GM12878 (cell line): Measurements from ENCODE around the gene RMC1. TPM values are rescaled to one million over a fixed set of nuclear protein-coding genes. Genes with fewer than 3 reads are reported as not detected.

Experiments used
- ATAC-seq: fragments of 200-7000 bp; cut with Tn5 transposase; 3 replicates; pipeline ENCODE4 v1.9.1; 2020; ENCODE audit warnings: mild to moderate bottlenecking, moderate library complexity
- BruUV-seq: library from RNA; stranded (reverse); fragments of 400-500 nt; replicated peaks from 2 replicates; lab custom pipeline; 2021; lab: Mats Ljungman, UMichigan
- CTCF ChIA-PET: fragments of 300-600 bp; sonication (Branson Sonifier 250); formaldehyde crosslinking; extraction: SDS; loops from one replicate; lab custom pipeline; 2021; ENCODE audit warnings: inconsistent platforms; lab: Yijun Ruan, JAX
- POLR2A ChIA-PET: fragments of 350-600 bp; formaldehyde crosslinking; extraction: SDS; loops from one replicate; lab custom pipeline; 2021; ENCODE audit warnings: inconsistent platforms; lab: Charles Lee
- RAD21 ChIA-PET: fragments of 300-600 bp; sonication (Branson Sonifier 250); formaldehyde crosslinking; loops from one replicate; lab custom pipeline; 2023; ENCODE audit warnings: antibody characterized with exemption; ENCODE audit not compliant: unreplicated experiment; lab: Charles Lee
- SMC1A ChIA-PET: fragments of 300-600 bp; sonication (Branson Sonifier 250); formaldehyde crosslinking; loops from one replicate; lab custom pipeline; 2023; ENCODE audit not compliant: unreplicated experiment, uncharacterized antibody; lab: Charles Lee
- DNase-seq: peaks from one replicate; pipeline ENCODE4 v3.0.0-alpha.2; 2011; ENCODE audit warnings: low read depth, low spot score
- FAIRE-seq: peaks from 3 replicates; lab custom pipeline; 2011; peaks lifted over from hg19 to GRCh38; lab: Jason Lieb, UNC
- H2AFZ ChIP-seq: 2 replicates; pipeline ENCODE4 v1.6.0; 2011; ENCODE audit warnings: low read depth, low read length, control low read depth; ENCODE audit not compliant: control insufficient read depth
- H3K27ac ChIP-seq: 2 replicates; pipeline ENCODE4 v1.5.1; 2011; ENCODE audit warnings: control low read depth; ENCODE audit not compliant: control insufficient read depth, insufficient read depth
- H3K27me3 ChIP-seq, 2 experiments: replicated peaks in 1 of 2; 2 replicates each; pipeline versions ENCODE4 v1.6.0 to v1.6.1; 2011; ENCODE audit warnings: low read length in 1 of 2; ENCODE audit not compliant: control insufficient read depth in 2 of 2, insufficient read depth in 2 of 2
- H3K36me3 ChIP-seq, 2 experiments: 2 replicates each; pipeline ENCODE4 v1.5.1; 2011; ENCODE audit warnings: low read length in 1 of 2; ENCODE audit not compliant: control insufficient read depth in 2 of 2, insufficient read depth in 2 of 2
- H3K4me1 ChIP-seq: 2 replicates; pipeline ENCODE4 v1.6.1; 2011; ENCODE audit warnings: mild to moderate bottlenecking, low read length, moderate library complexity, mixed read lengths; ENCODE audit not compliant: control insufficient read depth, insufficient read depth
- H3K4me2 ChIP-seq: 2 replicates; pipeline ENCODE4 v1.6.0; 2011; ENCODE audit warnings: control low read depth; ENCODE audit not compliant: control insufficient read depth, insufficient read depth
- H3K4me3 ChIP-seq: fragments of 200-600 bp; sonication (generic); 2 replicates; pipeline ENCODE4 v1.5.1; 2016
- H3K79me2 ChIP-seq: 2 replicates; pipeline ENCODE4 v1.6.0; 2011; ENCODE audit warnings: low read length; ENCODE audit not compliant: control insufficient read depth, insufficient read depth
- H3K9ac ChIP-seq: 2 replicates; pipeline ENCODE4 v1.8.0; 2011; ENCODE audit warnings: low read length, control low read depth, mixed read lengths; ENCODE audit not compliant: control insufficient read depth, insufficient read depth
- H3K9me3 ChIP-seq: replicated peaks from 3 replicates; pipeline ENCODE4 v1.5.1; 2011; ENCODE audit warnings: mild to moderate bottlenecking, low read length; ENCODE audit not compliant: control insufficient read depth, insufficient read depth
- H4K20me1 ChIP-seq: 2 replicates; pipeline ENCODE4 v1.6.0; 2011; ENCODE audit not compliant: control insufficient read depth, insufficient read depth
- E2F4 ChIP-seq: IDR thresholded peaks from 2 replicates; pipeline ENCODE4 v1.6.1; 2012; ENCODE audit warnings: low read depth, low read length, improper control_type of control experiment
- EGR1 ChIP-seq, 2 experiments: IDR thresholded peaks; 1 replicate in 1 of 2; 2 replicates in 1 of 2; pipeline ENCODE4 v1.6.1; 2011 to 2012; ENCODE audit warnings: low read depth in 2 of 2, low read length in 2 of 2, borderline replicate concordance in 1 of 2, mild to moderate bottlenecking in 1 of 2, moderate library complexity in 1 of 2
- PAX8 ChIP-seq: fragments of 450-650 bp; IDR thresholded peaks from 2 replicates; pipeline ENCODE4 v1.6.1; 2017; ENCODE audit warnings: mild to moderate bottlenecking, moderate library complexity
- POU2F2 ChIP-seq: IDR thresholded peaks from 3 replicates; pipeline ENCODE4 v1.6.1; 2011; ENCODE audit warnings: low read depth, mild to moderate bottlenecking, low read length, borderline replicate concordance
- ZNF687 ChIP-seq: fragments of 450-650 bp; IDR thresholded peaks from 2 replicates; pipeline ENCODE4 v1.6.1; 2017; ENCODE audit warnings: mild to moderate bottlenecking, moderate library complexity
- ZSCAN29 ChIP-seq: fragments of 450-650 bp; IDR thresholded peaks from 2 replicates; pipeline ENCODE4 v1.6.1; 2017; ENCODE audit warnings: mild to moderate bottlenecking, moderate library complexity
- WGBS: methylation state at CpG from one replicate; pipeline ENCODE4 v1.1.6; 2016; ENCODE audit warnings: low lambda C conversion rate; ENCODE audit not compliant: insufficient replicate concordance, insufficient coverage; ENCODE audit errors: missing lambda C conversion rate; 5-methylcytosine and 5-hydroxymethylcytosine counted together
- in situ Hi-C: fragments of 300-500 bp; cut with MboI; formaldehyde crosslinking; loops from 9 replicates; pipeline ENCODE4 v1.14.3; 2018; ENCODE audit warnings: mixed read lengths
- intact Hi-C: fragments of 100-400 bp; cut with micrococcal nuclease; formaldehyde crosslinking; loops from one replicate; pipeline ENCODE4 v1.14.2; 2022; ENCODE audit not compliant: unreplicated experiment
- polyA plus RNA-seq, 11 experiments: library from polyadenylated mRNA; depleted of rRNA in 4 of 11; unstranded in 6 of 11; stranded (reverse) in 5 of 11; fragments of >200 nt; fragmentation: Nextera tagmentation in 4 of 11; fragmentation: Illumina TruSeq in 1 of 11; extraction: Ambion mirVana in 4 of 11; extraction: Trizol in 1 of 11; gene quantifications; 1 replicate in 1 of 11; 2 replicates in 10 of 11; pipeline versions ENCODE4 v1.2.1 to v1.2.3, GENCODE V29; 2011 to 2016; ENCODE audit warnings: inconsistent platforms in 2 of 11, missing spikeins in 2 of 11, low read depth in 1 of 11
- total RNA-seq, 4 experiments: library from RNA; depleted of rRNA in 3 of 4; stranded (reverse); fragments of >200 nt in 3 of 4; fragmentation: Illumina TruSeq in 1 of 4; extraction: Trizol in 1 of 4; gene quantifications; 2 replicates each; pipeline versions ENCODE4 v1.2.1 to v1.2.3, GENCODE V29; 2013 to 2021
- TF ChIP-seq, protein P1 (sequence below): fragments of 450-650 bp; IDR thresholded peaks from 2 replicates; pipeline ENCODE4 v1.6.1; 2017; ENCODE audit warnings: antibody characterized with exemption, mild to moderate bottlenecking, moderate library complexity
- TF ChIP-seq, protein P2 (sequence below): fragments of 450-650 bp; IDR thresholded peaks from 2 replicates; pipeline ENCODE4 v1.6.1; 2017; ENCODE audit warnings: low read depth, mild to moderate bottlenecking, moderate library complexity

RMC1 gene
- total and polyA plus RNA-seq, 10 of the 15 experiments (the other 5 are each of a cell fraction or from before 2014, with no cell fraction given): 8.4 to 57.6 (median 42.5) TPM

DNA sequence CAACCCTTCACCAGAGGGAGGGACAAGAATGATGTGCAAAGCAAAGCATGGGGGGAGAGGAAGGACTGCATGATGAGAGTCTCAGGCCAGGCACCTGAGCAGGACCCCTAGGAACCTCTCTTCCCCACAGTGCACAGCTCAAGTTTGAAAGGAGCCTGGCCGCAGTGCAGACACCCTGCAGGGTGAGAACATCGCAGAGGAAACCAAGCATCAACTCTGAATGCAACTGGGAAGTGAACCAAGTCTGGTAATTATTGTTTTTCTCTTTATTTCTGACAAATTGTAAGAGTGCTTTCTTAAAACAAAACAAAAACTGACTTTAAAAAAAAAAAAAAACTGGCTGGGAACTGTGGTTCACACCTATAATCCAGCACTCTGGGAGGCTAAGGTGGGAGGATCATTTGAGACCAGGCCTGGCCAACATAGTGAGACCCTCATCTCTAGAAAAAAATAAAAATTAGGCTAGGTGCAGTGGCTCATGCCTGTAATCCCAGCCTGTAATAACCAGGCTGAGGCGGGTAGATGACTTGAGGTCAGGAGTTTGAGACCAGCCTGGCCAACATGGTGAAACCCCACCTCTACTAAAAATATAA is 67.7 kb downstream of the RMC1 start:
- ChIA-PET RAD21 (interaction anchor here (0.7 kb wide), 1 partner anchor 10 kb away, joined by 3 read pairs; no protein-coding TSS in a partner anchor), SMC1A (interaction anchor here (1.0 kb wide), 1 partner anchor 14 kb away, joined by 4 read pairs; no protein-coding TSS in a partner anchor), POLR2A (interaction anchor here (1.1 to 1.2 kb wide), 2 partner anchors 10 to 30 kb away, joined by 3 to 4 read pairs; no protein-coding TSS in a partner anchor), CTCF (interaction anchor here (1.5 to 2.3 kb wide), 2 partner anchors 10 to 54 kb away, joined by 4 to 11 read pairs; no protein-coding TSS in a partner anchor)
- ATAC-seq: no peak
- TF ChIP-seq ZNF687: no peak
- TF ChIP-seq EGR1 (IDR thresholded peaks at IDR 0.05; ENCODE audit: borderline replicate concordance in 1 of 2, low read depth in 2 of 2, low read length in 2 of 2): no peak
- TF ChIP-seq POU2F2: no peak
- TF ChIP-seq, protein P1, sequence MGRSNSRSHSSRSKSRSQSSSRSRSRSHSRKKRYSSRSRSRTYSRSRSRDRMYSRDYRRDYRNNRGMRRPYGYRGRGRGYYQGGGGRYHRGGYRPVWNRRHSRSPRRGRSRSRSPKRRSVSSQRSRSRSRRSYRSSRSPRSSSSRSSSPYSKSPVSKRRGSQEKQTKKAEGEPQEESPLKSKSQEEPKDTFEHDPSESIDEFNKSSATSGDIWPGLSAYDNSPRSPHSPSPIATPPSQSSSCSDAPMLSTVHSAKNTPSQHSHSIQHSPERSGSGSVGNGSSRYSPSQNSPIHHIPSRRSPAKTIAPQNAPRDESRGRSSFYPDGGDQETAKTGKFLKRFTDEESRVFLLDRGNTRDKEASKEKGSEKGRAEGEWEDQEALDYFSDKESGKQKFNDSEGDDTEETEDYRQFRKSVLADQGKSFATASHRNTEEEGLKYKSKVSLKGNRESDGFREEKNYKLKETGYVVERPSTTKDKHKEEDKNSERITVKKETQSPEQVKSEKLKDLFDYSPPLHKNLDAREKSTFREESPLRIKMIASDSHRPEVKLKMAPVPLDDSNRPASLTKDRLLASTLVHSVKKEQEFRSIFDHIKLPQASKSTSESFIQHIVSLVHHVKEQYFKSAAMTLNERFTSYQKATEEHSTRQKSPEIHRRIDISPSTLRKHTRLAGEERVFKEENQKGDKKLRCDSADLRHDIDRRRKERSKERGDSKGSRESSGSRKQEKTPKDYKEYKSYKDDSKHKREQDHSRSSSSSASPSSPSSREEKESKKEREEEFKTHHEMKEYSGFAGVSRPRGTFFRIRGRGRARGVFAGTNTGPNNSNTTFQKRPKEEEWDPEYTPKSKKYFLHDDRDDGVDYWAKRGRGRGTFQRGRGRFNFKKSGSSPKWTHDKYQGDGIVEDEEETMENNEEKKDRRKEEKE: no peak
- no peak for TF ChIP-seq PAX8
- TF ChIP-seq E2F4: no peak
- no peak for TF ChIP-seq ZSCAN29
- TF ChIP-seq, protein P2, sequence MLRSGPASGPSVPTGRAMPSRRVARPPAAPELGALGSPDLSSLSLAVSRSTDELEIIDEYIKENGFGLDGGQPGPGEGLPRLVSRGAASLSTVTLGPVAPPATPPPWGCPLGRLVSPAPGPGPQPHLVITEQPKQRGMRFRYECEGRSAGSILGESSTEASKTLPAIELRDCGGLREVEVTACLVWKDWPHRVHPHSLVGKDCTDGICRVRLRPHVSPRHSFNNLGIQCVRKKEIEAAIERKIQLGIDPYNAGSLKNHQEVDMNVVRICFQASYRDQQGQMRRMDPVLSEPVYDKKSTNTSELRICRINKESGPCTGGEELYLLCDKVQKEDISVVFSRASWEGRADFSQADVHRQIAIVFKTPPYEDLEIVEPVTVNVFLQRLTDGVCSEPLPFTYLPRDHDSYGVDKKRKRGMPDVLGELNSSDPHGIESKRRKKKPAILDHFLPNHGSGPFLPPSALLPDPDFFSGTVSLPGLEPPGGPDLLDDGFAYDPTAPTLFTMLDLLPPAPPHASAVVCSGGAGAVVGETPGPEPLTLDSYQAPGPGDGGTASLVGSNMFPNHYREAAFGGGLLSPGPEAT: no peak
- intact Hi-C loops: no loop called here
- no peak overlapping the region for H3K27ac ChIP-seq
- H3K36me3 ChIP-seq: peaks cover 5 to 23% of the 10 kb centered on the region in 2 experiments
- peaks cover 2% of the 10 kb centered on the region; the same call in 1 of the 2 replicates for H3K79me2 ChIP-seq
- BruUV-seq: no TSS peak
- H3K4me1 ChIP-seq: peaks cover 14% of the 10 kb centered on the region
- 99% methylated on average over 3 of the region's 3 CpGs for WGBS
- H4K20me1 ChIP-seq: no peaks in the 10 kb centered on the region
- H3K4me2 ChIP-seq: no peak overlapping the region
- no peak for FAIRE-seq
- H3K9me3 ChIP-seq: no peaks in the 10 kb centered on the region
- no peak overlapping the region for H3K9ac ChIP-seq
- no peaks in the 10 kb centered on the region for H3K27me3 ChIP-seq
- H3K4me3 ChIP-seq: no peak overlapping the region
- DNase-seq: no peak
- in situ Hi-C loops: no loop called here
- no peak overlapping the region for H2AFZ ChIP-seq
